H7 (cell line): ENCODE measurements around the gene LPP. TPM values are rescaled to one million over a fixed set of nuclear protein-coding genes. Genes with fewer than 3 reads are reported as not detected.
A peak's percentile ranks its signal among the peaks of the same experiment; 100 is the strongest.

Experiments used
- DNase-seq: peaks from one replicate; pipeline ENCODE4 v3.0.0; 2012
- H3K27me3 ChIP-seq: 2 replicates; pipeline ENCODE4 v1.6.0; 2011; ENCODE audit warnings: mild to moderate bottlenecking, low read length; ENCODE audit not compliant: control insufficient read depth, insufficient read depth
- H3K36me3 ChIP-seq: replicated peaks from 2 replicates; pipeline ENCODE4 v1.5.1; 2011; ENCODE audit warnings: low read length; ENCODE audit not compliant: control insufficient read depth, insufficient read depth
- H3K4me3 ChIP-seq: 2 replicates; pipeline ENCODE4 v1.5.1; 2011; ENCODE audit warnings: low read depth, mild to moderate bottlenecking, control low read depth, low read length, moderate library complexity; ENCODE audit not compliant: insufficient read depth
- total RNA-seq: library from RNA; depleted of rRNA; stranded (reverse); fragments of >200 nt; shearing (Covaris generic); gene quantifications from 2 replicates; pipeline ENCODE4 v1.2.3, GENCODE V29; 2014

LPP gene
- total RNA-seq, 1 experiment from 2014 or later = 14.5 TPM

GRCh38 chr3:188913084-188913483 lies 759.1 kb downstream of the LPP start:
- no peaks in the 10 kb centered on the region for H3K36me3 ChIP-seq

GRCh38 chr3:188914552-188914951 lies 760.6 kb downstream of the LPP start:
- Histone ChIP-seq H3K36me3 (no peaks in the 10 kb centered on the region), H3K27me3 (no peaks in the 10 kb centered on the region), H3K4me3 (no peak overlapping the region)
- no peak for DNase-seq

More at GRCh38 chr3:188913084-188913483, 759.1 kb downstream of the LPP start:
- H3K4me3 ChIP-seq = no peak overlapping the region
- DNase-seq = no peak
- H3K27me3 ChIP-seq = no peaks in the 10 kb centered on the region

DNA sequence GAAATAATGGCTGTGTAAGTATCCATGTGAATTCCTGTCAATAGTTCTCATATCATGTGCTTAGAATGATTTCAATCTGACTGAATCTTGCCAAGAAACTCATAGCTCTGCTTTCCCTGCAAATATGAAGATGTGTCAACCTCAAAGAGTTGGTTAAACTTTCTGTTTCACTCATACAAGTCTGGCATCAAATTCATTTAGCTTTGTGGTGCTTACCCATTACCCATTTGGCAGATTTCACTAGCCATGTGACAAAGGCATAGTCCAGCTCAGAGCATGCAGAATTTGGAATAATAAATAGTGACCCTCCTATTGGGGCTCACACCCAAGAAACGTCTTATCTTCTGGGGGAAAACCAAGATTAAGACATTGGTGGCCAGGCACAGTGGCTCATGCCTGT lies 761.2 kb downstream of the LPP start:
- DNase-seq = no peak
- Histone ChIP-seq H3K36me3 (no peaks in the 10 kb centered on the region), H3K4me3 (no peak overlapping the region), H3K27me3 (no peaks in the 10 kb centered on the region)

GRCh38 chr3:188916934-188917401 lies 763.0 kb downstream of the LPP start:
- H3K4me3 ChIP-seq = no peak overlapping the region
- no peaks in the 10 kb centered on the region for H3K36me3 ChIP-seq
- DNase-seq = no peak
- no peaks in the 10 kb centered on the region for H3K27me3 ChIP-seq

DNA sequence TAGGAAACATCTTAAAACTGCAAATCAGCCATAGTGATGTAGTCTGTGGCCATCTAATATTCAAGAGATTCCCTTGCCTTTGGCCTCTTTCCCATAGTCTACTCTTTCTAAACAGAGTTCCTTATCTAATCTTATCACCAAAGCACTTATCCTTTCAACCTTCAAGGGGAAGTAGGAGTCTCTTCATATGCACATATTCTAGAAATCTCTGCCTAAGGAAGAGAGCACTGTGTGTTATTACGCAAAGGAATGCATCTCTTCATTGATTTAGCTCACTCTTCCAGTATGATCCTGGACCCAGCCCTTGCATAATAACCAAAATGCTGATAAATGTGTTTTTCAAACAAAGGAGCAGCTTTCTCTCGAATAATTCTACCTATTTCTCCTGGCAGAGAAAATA lies 764.1 kb downstream of the LPP start:
- Histone ChIP-seq H3K36me3 (no peaks in the 10 kb centered on the region), H3K4me3 (no peak overlapping the region), H3K27me3 (no peaks in the 10 kb centered on the region)
- DNase-seq = no peak

DNA sequence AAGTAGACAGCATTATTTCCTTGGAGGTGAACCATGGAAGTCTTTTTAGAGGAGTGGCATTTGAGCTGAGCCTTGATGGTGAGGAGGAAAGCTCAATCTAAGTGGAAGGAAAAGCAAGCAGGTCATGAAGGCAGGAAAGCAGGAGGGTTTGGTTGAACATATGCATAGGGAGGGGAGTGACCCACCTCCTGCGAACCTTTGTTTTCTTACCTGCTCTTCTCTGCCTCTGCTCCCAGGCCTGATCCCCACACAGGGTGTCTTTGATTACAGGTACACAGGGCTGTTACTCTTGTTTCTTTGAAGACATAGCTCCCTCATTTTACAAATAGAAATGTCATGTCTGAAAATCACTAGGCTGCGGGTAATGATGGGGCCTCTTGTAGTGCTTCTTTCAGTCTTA lies 769.7 kb downstream of the LPP start:
- Histone ChIP-seq H3K36me3 (no peaks in the 10 kb centered on the region), H3K4me3 (no peak overlapping the region), H3K27me3 (no peaks in the 10 kb centered on the region)
- no peak for DNase-seq

DNA sequence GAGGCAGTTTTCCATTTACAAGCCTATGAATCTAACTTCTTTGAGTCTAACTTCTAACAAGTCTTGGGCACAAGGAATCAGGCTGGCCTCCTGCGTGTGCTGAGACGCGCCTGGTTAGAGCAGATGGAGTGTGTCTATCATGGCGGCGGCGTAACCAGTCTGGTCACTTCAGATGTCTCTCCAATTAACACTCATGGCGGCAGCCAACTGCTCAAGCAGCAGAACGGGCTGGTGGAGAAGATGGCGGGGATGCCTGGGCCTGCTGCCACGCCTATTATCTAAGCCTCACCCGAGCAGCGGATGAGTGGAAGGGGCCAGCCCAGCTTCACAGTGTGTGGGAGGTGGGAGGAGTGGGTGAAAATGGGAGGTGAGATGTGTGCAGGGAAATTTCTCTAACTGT lies 771.4 kb downstream of the LPP start:
- Histone ChIP-seq H3K36me3 (no peaks in the 10 kb centered on the region), H3K4me3 (no peak overlapping the region), H3K27me3 (no peaks in the 10 kb centered on the region)
- DNase-seq = no peak

- no peaks in the 10 kb centered on the region for H3K27me3 ChIP-seq
- H3K4me3 ChIP-seq = no peak overlapping the region
- no peak for DNase-seq
- H3K36me3 ChIP-seq = no peaks in the 10 kb centered on the region
Measured at GRCh38 chr3:188926111-188926510, 772.2 kb downstream of the LPP start.

DNA sequence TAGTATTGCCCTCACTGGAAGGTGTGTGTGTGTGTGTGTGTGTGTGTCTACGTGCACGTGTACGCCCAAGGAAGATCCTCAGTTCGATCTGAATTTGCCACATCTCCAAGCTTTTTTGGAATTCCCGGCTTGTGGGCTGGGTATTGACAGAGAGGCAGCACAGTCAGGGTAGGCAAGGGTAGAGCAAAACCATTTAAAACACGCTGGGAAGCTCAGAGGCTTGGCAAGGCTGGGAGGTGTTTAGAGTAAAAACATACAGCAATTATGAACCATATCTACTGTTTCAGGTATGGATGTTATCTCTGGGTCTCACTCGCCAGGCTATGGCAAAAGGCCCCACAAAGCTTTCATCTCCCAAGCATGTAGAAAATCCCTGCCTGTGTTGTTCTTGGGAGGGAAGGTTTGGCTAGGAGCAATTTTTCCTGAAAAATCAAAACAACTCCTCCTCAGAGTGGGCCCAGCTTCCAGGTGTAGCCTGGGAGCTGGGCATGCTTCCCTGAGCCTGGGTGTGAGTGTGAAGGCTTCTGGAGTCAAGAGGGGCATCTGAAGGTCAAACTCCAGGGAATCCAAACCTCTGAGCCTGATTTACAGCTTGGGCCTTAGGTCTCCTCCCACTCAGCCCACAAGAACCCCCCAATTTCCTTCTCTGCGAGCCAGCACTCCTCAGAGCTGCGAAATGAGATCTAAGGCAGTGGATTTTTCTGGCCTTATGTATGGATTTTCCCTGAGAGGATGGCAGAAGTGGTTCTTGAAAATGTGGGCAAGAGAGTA lies 773.0 kb downstream of the LPP start:
- H3K27me3 ChIP-seq = no peaks in the 10 kb centered on the region
- H3K36me3 ChIP-seq = no peaks in the 10 kb centered on the region
- DNase-seq = no peak
- no peak overlapping the region for H3K4me3 ChIP-seq

DNA sequence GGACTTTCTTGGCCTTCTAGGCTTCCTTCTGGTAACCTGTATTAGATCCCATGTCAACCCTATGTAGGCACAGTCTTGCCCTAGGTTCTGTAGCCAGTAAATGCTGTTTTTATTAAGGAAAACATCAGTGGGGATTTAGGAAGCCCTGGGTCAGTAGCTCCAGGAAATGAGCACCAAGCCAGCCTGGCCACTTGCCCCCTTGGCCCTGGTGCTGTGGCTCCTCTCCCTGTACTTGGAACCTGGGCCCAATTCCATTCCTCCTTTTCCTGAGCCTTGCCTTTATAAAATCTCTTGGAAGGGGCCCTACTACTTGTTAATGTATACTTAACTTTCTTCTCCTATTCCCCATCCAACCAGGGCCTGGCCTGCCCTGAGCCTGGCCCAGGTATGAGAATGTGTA lies 774.0 kb downstream of the LPP start:
- H3K27me3 ChIP-seq = no peaks in the 10 kb centered on the region
- no peak overlapping the region for H3K4me3 ChIP-seq
- no peak for DNase-seq

GRCh38 chr3:188929137-188929536 lies 775.2 kb downstream of the LPP start:
- peak; percentile 52 for DNase-seq
- Histone ChIP-seq H3K36me3 (no peaks in the 10 kb centered on the region), H3K27me3 (no peaks in the 10 kb centered on the region), H3K4me3 (no peak overlapping the region)

More for the DNA sequence above, 774.0 kb downstream of the LPP start:
- no peaks in the 10 kb centered on the region for H3K36me3 ChIP-seq

- DNase-seq = no peak
- Histone ChIP-seq H3K36me3 (no peaks in the 10 kb centered on the region), H3K27me3 (no peaks in the 10 kb centered on the region), H3K4me3 (no peak overlapping the region)
Measured at GRCh38 chr3:188931036-188931435, 777.1 kb downstream of the LPP start.

- no peak overlapping the region for H3K4me3 ChIP-seq
- DNase-seq = no peak
- H3K27me3 ChIP-seq = no peaks in the 10 kb centered on the region
Measured at GRCh38 chr3:188931531-188931930, 777.6 kb downstream of the LPP start.

GRCh38 chr3:188934989-188935388 lies 781.0 kb downstream of the LPP start:
- no peak for DNase-seq
- H3K27me3 ChIP-seq = no peaks in the 10 kb centered on the region
- H3K36me3 ChIP-seq = no peaks in the 10 kb centered on the region
- H3K4me3 ChIP-seq = no peak overlapping the region

More at GRCh38 chr3:188931531-188931930, 777.6 kb downstream of the LPP start:
- no peaks in the 10 kb centered on the region for H3K36me3 ChIP-seq

- DNase-seq = no peak
- H3K4me3 ChIP-seq = no peak overlapping the region
Measured at GRCh38 chr3:188936597-188937107, 782.7 kb downstream of the LPP start.

More at GRCh38 chr3:188936597-188937107, 782.7 kb downstream of the LPP start:
- no peaks in the 10 kb centered on the region for H3K36me3 ChIP-seq
- no peaks in the 10 kb centered on the region for H3K27me3 ChIP-seq
